GM19372 (cell line): ENCODE results near the gene NTSR1.

ENCODE experiments used
- ATAC-seq: cut with Tn5 transposase; IDR thresholded peaks from one replicate; pipeline ENCODE4 v1.9.1; 2021; ENCODE audit warnings: mild to moderate bottlenecking, low read depth, moderate library complexity; ENCODE audit not compliant: unreplicated experiment

NTSR1 gene

DNA sequence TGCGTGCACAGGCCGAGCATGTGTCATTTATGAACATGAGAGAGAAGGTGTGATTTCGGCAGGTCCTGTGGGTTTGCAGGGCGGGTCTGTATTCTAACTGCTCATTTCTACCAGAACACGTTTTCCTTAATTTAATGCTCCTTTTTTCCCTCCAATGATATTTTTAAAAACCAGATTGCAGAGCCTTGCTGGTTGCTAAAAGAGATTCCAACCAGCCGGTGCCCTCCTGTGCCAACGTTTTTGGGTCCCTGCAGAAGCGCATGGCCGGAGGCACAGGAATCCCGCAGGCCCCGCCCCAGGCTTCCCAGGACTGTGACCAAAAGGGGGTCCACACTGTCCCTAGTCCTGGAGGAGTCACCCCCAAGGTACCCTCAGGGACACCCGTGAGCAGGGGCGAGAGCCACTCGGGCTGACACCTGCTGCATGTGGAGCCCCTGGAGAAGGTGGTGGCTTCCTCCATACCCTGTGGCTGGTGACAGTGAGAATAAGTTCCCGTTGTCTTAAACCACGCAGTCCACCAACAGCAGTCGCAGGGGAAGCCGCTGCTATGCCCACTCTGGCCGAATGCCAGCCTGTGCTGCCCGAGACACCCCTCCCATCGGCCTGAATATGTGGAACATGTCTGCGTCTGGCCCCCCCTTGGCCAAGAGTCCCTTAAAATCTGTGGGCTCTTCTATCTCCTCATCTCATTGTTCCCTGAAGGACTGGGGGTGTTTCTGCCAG lies 15.7 kb upstream of the NTSR1 start:
- no peak for ATAC-seq

DNA sequence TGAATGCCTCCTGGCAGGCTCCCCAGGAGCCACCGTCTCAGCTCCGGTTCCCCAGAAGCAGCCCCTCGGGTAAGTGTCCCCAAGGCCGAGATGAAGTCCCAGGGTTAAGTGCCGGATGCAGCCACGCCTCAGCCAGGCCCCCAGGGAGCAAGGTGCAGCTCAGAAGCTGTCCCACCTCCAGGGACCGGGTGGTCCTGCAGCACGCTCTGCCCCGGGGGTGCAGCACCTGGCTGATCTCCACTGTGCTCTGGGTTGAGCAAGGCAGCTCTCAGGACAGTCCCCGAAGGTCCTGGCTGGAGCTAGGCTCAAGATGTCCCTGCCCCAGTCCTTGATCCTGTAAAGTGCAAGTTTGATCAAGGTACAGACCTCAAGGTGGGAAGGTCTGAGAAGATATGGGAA lies 15.1 kb upstream of the NTSR1 start:
- ATAC-seq: no peak

DNA sequence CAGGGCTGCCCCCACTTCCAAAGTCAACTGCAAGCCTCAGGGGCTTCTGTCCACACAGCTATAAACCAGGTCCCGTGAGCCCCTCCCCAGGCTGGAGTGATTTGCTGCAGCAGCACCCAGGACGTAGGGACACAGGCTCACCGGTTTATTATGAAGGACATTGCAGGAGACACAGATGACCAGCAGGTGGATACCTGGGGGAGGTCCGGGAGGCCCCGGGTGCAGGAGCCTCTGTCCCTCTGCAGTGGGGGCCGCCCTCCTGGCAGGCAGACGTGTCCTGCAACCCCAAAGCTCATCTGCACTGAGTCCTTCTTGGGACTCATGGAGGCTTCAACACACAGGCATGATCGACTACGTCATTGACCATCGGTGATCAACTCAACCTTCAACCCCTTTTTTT lies 14.5 kb upstream of the NTSR1 start:
- ATAC-seq: no peak

DNA sequence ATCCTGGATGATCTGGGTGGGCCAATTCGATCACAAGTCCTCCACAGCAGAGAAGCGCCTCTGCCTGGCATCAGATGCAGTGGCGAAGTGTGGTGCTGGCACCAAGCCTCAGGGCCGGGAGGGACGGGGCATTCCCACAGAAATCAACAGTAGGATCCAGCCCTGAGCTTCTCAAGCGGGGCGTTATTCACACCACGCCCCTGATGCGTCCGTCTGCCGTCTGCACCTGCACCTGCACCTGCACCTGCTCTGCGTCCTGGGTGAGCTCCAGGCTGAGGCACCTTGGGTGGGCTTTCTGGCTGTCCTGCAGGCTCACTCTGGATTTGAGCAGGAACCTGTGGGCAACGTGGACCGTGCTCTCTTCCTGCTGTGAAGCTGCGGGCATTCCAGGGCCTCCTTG lies 13.8 kb upstream of the NTSR1 start:
- no peak for ATAC-seq

DNA sequence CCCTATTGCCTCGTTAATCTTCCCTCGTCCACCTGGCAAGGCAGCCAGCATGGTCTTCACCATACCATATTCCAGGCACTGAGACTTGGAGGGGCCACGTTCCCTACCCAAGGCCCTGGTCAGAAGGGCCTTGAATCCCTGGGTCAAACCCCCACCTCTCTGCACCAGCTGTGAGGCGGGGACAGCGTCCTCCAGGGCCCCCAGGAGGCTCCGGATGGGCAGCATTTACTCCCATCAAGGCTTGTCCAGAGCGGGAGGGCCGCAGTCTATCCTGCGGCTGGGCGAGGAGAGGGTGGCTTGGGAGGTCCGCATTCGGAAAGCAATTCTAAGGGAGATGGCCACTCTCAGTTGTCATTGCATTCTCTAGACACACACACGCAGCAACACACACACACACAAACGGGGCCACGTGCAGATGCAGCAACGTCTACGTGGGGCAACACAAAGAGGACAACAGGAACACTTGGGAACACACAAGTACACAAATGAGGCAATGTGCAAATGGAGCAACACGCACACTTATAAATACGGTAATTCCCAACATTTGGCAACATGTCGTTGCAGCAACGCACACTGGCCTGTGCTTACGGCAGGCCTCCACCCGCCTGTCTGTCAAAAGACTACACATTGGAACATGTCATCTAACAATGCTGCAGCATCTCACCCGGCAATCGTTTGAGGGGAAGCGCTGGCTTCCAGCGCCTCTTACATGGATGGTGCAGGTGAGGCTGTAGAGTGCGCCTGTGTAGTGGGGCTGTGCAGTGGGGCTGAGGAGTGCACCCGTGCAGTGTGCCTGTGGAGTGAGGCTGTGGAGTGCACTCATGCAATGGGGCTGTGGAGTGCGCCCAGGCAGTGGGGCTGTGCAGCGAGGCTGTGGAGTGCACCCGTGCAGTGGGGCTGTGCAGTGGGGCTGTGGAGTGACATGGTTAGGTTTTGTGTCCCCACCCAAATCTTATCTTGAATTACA lies 12.9 kb upstream of the NTSR1 start:
- no peak for ATAC-seq

DNA sequence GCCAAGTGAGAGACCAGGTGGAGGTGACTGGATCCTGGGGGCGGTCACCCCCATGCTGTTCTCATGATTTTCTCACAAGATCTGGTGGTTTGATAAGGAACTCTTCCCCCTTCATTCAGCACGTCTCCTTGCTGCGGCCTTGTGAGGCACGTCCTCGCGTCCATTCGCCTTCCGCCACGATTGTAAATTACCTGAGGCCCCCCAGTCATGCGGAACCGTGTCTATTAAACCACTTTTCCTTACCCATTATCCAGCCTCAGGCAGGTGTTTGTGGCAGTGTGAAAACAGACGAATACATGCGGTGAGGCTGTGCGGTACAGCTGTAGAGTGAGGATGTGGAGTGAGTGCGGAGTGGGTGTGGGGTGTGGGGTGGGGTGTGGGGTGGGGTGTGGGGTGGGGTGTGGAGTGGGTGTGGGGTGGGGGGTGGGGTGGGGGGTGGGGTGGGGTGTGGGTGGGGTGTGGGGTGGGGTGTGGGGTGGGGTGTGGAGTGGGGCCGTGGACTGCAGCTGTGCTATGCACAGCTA lies 12.1 kb upstream of the NTSR1 start:
- ATAC-seq: no peak

DNA sequence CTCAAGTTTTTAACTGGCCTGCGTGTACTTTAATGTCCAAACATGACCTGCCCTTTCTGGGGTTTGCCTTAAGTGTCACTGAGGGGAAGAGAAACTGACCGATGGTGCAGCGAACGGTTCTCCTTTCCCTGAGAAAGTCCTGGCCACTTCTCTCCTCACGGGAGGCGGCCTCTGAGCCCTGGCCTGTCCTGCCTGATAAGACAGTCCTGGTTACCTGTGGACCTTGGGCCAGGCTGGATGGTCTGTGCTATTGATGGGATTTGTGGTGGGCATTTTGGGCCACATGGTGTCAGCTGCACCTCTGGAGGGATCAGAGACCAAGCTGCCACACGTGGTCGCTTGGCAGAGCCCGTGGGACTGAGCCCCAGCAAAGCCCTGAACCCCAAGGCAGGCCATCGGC lies 11.6 kb upstream of the NTSR1 start:
- ATAC-seq: no peak

DNA sequence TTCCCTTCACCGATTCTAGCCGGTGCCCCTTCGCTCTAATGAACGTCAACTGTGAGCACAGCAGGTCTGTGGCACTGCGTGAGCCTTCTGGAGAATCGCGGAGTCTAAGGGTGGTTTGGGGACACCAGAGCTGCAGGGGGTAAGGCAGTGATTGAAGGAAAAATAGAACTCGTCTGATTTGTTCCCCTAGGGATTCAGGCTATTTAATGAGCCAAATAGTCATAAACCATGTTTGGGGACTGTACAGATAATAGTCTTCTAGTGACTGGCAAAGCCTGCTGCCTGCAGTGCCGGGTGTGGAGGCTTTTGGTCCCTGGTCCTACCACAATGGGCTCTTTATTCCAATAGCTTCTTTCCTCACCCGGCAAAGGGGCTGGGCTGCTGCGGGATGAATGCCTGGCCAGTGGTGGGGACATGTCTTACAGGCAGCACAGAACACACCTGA lies 11.1 kb upstream of the NTSR1 start:
- no peak for ATAC-seq

DNA sequence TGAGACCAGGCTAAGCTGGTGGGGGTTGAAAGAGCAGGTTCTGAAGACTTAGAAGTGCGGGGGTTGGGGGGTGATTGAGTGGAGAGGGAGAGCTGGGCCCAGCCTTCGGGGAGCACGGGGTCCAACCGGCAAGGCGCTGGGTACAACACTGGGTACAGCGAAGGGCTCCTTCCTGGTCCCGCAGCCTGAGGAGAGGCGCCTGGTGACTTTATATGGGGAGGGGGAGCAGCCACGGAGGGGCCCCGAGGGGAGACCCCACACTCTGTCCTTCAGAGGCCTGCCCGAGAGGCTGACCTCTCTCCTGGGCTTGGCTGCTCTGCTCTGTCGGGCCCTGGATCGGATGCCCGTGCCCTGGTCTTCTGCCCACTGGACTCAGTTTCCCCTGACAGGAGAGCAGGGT lies 10.4 kb upstream of the NTSR1 start:
- ATAC-seq: no peak

DNA sequence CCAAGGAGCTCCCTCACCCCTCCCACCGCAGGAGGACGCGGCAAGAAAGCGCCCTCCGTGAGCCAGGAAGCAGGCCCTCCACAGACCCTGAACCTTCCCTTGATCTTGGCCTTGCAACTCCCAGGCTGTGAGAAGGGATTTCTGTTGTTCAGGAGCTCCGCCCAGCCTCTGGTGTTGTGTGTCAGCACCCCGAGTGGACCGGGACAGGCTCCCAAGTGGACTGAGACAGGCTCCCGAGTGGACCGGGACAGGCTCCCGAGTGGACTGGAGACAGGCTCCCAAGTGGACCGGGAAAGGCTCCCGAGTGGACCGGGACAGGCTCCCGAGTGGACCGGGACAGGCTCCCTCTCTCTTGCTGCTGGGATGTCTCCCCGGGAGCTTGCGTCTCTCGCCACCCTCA lies 9.3 kb upstream of the NTSR1 start:
- ATAC-seq: no peak

DNA sequence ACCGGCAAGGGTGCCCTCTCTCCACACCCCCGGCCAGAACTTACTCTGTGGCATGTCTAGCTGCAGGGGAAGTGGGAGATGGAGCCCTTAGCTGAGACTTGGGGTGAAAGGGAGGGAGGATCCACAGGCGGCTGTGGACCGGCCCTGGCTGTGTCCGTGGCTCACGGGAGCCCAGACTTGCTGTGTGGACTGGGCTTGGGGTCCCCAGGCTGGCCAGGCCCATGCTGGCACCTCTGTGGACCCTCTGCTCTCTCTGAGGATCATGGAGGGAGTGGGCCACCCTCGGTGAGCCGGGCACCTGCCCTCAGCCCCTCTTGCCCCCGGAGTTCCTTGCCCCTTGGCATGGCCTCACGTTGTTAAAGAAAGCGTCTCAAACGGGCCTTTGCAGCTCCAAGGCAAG lies 8.9 kb upstream of the NTSR1 start:
- no peak for ATAC-seq

DNA sequence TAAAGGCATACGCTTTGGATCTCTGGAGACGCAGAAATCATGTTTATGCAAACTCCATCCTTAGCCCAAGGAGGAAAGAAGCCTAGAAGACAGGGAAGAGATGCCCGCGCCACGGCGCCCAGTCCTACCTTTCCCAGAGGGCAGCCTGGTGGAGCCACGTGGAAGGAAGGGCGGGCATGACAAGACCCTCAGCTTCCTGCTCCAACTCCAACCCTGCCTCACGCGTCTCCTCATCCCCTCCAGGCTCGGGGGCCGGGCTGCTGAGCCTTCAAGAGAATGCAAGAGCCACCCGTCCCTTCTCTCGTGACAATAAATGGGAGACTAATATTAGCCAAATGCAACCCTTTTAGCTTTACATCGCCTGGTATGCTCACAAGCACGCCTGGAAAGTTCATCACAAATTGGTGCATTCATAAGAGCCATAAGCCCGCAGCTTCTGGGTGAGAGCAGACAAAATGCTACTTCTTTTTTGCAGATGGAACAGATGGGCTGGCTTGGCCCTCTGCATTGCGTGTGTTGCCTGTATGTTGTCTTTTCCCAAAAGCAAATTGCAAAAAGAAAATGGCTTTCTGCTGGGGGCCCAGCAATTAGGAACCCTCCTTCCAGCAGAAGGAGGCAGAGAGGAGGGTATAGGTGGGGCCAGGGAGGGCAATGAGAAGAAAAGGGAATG lies 8.2 kb upstream of the NTSR1 start:
- ATAC-seq: no peak

DNA sequence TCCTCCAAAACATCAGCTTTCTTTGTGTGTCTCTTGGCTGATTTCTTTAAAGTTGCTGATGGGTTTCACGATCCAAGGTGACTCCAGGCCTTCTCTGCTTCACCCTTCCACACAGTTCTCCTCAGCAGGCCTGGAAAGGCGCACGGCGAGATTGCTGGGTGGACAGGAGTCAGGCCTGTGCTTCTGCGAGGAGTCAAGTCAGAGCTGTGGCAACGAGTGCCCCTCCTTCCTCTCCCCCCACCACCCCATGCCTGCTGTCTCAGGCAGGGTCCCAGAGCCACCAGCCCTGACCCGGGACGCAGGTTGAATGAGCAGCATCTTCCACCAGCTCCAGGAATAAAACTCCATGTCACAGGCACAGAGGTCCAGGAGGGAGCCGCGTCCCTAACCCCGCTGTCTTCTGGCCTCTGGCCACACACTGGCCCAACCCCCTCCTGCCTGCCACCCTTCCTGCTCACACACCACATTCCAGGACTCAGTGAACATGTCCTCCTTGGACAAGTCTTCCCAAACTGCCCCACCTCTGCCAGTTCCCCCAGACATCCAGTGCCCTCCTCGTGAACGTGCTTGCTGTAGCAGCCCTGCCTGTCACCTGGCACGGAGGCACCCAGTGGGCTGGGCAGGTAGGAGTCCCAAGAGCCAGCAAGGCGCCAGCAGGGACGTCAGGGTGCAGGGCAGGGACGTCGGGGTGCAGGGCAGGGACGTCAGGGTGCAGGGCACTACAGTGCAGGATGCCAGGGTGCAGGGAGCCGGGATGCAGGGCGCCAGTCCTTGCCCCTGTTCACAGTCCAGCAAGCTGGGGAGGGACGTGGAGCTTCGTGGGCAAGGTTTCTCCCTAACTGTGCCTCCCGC lies 7.2 kb upstream of the NTSR1 start:
- ATAC-seq: no peak

DNA sequence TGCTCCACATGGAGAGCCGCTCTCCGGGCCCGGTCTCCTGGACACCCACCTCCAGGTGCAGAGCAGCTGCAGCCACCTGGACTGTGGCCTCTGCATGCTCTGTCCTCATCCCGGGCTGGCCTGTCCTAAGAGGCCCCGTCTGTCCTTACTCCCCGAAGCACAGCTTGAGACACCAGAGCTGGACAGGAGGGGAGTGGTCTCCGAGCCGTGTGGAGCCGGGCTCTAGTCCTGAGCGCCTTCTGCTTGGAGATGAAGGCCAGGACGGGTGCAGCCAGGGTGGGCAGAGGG lies 6.7 kb upstream of the NTSR1 start:
- ATAC-seq: no peak

DNA sequence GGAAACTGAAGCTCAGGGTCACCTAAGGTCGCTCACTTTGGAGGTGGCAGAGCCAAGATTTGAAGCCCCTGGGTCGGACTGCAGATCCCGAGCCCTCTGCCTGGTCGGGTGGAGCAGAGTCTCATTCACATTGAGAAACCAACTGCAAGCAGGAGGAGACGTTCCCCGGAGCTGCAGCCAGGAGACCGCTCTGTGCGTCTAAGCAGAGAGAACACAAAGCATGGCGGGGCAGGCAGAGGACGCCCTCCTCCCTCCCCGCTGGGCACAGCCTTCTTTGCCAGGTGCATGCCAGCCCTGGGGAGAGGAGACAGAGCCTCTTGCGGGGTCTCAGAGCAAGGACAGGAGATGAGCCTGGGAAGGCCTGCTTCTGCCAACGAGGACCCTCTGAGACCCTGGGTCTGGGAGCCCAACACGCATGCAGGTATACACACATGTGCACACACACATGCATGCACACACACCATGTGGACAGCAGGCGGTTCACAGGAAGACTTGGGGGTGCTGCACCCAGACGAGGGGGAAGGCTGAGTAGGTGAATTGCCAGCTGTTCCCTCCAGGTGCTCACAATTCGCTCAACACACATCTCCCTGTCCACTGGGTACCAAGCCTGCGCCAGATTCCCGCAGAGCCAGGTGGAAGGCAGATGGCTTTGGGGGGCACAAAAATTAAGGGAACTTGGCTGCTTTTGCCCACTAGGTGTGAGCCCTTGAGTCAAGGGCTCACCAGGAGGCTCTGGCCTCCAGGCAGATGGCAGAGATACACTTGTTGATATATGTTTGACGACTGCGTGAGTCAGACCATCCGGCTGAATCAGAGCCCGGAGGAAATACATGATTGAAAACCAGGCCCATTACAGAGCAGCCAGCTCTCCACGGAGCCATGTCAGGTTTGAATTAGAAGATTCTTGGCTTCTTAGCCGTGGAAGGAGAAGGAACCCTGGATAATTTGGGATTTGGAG lies 5.5 kb upstream of the NTSR1 start:
- ATAC-seq: no peak

DNA sequence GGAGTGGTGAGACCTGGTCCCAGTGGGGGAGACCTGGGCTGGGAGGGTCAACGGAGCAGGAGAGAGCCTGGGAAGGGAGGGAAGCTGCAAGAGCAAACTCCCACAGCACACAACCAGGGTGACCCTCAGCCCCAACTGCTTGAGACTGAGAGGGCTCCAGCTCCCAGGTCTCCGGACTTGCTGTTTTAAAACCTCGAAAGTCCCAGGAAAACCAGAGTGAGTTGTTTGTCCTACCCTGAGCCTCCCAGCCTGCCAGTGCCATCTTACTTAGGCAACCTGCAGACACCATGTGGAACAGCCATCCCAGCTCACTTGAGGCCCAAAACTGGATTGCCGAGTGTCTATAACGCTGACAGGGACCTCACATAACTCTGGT lies 4.8 kb upstream of the NTSR1 start:
- no peak for ATAC-seq

DNA sequence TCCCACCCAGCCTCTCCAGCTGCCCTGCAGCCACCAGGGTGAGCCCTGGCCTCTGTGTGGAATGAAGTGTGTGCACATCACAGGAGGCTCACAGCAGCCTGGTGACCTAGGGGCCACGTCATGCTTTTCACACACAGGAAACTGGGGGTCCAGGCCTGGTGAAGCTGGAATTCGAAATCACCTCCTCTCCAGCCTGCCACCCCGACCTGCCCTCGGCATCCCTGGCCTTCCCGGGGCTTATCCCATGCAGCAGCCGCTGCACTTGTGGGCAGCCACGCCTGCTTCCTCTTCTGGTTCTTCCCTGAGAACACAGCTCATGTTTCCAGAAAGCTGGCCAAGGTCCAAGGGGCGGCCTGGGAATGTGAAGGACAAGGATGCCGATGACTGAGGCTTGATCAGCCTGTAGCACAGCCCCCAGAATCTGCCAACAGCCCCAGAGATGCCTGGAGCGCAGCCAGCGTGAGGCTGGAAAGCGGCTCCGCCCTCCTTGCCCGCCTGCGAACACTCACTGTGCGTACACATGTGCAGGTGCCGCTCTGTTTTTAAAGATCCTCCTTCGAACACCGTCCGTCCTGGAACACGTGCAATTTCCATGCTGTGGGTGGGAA lies 4.2 kb upstream of the NTSR1 start:
- no peak for ATAC-seq

DNA sequence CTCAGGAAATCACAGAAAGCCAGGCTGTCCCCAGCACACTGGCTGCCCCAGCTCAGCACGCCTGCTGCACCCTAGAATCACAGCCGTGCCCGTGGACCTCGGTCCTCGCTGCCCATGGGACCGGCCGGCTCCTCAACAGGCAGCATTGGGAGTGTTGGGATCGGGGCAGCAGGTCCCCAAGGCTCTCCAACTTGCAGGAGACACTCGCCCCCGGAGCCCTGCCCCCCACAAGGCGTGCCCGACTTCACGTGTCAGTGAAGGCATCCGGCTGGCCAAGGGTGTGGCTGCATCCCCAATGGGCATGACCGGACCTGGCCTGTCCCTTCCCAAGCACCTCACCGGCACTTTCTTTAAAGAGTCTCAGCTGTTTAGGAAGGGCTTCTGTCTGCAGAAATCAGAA lies 3.0 kb upstream of the NTSR1 start:
- no peak for ATAC-seq

DNA sequence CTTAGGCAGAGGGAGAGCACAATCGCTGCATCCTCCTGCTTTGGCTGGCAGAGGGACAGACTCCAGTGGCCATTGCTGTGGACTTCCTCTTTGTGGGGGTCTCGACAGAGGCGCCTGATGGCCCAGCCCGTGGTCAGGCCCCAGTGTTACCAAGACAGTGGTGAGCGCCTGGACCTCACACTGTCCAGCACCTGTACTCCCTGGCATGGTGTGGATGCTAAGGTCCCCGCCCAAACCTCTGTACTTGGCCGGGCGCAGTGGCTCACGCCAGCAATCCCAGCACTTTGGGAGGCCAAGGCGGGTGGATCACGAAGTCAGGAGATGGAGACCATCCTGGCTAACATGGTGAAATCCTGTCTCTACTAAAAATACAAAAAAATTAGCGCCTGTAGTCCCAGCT lies 2.3 kb upstream of the NTSR1 start:
- ATAC-seq: no peak
